ENCODE data around the gene ERGIC1.

DNA sequence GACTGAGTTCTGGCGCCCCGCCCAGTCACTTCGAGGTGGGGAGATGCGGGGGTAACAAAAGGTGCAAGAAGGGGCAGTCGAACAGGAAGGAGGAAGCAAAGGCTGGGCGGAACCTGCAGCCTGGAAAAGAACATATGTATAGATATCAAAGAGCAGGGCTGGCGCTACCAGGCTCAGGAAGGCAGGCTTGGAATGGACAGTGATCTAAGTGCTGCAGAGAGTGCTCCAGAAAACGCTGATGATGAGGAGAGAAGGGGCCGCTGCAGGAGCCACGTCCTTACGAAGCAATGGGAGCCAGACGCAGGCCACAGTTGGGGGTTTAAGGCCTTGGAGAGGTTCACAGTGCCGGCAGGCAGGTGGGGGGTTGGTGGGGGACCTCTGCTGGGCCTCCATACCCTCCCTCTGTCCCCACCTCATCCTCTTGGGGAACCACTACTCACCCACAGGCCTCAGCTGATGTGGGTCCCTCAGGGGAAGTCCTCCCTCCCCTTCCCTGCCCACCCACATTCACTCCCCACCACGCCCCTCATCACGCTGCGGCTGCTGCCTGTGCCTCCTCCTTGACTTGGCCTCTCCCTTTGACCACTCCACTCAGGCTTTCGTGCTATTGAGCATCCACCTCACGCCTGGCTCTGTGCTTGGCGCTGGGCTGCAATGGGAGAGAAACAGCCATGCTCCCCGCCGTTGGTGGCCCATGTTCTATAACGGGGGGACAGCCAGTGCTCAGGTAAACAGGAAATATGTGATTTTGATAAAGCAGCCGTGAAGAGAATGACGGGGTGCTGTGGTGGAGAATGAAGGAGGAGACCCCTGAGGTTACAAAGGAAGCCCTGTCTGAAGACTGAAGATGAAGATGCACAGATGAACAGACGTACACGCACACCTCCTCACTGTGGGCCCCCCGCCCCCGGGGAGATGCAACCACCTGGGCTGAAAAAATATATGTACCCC is 84.6 kb downstream of the ERGIC1 start:
- no peak for TF ChIP-seq POLR2A (IDR thresholded peaks at IDR 0.05)
- TF ChIP-seq, protein P1, sequence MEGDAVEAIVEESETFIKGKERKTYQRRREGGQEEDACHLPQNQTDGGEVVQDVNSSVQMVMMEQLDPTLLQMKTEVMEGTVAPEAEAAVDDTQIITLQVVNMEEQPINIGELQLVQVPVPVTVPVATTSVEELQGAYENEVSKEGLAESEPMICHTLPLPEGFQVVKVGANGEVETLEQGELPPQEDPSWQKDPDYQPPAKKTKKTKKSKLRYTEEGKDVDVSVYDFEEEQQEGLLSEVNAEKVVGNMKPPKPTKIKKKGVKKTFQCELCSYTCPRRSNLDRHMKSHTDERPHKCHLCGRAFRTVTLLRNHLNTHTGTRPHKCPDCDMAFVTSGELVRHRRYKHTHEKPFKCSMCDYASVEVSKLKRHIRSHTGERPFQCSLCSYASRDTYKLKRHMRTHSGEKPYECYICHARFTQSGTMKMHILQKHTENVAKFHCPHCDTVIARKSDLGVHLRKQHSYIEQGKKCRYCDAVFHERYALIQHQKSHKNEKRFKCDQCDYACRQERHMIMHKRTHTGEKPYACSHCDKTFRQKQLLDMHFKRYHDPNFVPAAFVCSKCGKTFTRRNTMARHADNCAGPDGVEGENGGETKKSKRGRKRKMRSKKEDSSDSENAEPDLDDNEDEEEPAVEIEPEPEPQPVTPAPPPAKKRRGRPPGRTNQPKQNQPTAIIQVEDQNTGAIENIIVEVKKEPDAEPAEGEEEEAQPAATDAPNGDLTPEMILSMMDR (IDR thresholded peaks at IDR 0.05), result no peak

All from thyroid gland (tissue), 4 donors.